HG03060 (cell line): ENCODE results near the gene GRAMD1C.
"Not testable (repeated sequence)": the region's sequence is repeated elsewhere in the genome, so short reads cannot be mapped to it uniquely, and the experiment has no call there.

Source experiments
- ATAC-seq: cut with Tn5 transposase; IDR thresholded peaks from one replicate; pipeline ENCODE4 v1.9.1; 2021; ENCODE audit warnings: low read depth, moderate number of reproducible peaks; ENCODE audit not compliant: unreplicated experiment

GRAMD1C gene

GRCh38 chr3:113849841-113850240, 11.3 kb downstream of the GRAMD1C start:
- not testable (repeated sequence) for ATAC-seq

- ATAC-seq = not testable (repeated sequence)
These were observed 11.8 kb downstream of the GRAMD1C start for GRCh38 chr3:113850391-113850790.

DNA sequence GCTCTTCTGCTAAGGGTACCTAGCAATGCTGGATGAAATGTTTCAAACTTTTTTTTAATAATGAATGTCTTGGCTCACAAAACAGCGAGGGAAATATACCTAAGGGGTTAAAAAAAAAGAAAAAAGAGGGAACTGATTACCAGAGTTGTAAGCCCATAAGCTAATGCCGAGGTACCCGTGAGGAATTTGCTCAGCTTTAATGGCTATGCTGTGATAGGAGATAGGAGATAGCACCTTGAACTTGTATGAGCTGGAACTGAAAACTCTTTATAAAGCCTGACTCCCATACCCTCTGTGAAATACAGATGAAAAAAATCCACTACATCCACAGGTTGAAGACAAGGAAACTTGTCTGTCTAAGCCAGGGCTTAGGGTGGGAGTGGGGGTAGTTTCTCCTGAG, 13.9 kb downstream of the GRAMD1C start:
- no peak for ATAC-seq

GRCh38 chr3:113867506-113867905, 28.9 kb downstream of the GRAMD1C start:
- no peak for ATAC-seq

GRCh38 chr3:113873293-113873692, 34.7 kb downstream of the GRAMD1C start:
- no peak for ATAC-seq

DNA sequence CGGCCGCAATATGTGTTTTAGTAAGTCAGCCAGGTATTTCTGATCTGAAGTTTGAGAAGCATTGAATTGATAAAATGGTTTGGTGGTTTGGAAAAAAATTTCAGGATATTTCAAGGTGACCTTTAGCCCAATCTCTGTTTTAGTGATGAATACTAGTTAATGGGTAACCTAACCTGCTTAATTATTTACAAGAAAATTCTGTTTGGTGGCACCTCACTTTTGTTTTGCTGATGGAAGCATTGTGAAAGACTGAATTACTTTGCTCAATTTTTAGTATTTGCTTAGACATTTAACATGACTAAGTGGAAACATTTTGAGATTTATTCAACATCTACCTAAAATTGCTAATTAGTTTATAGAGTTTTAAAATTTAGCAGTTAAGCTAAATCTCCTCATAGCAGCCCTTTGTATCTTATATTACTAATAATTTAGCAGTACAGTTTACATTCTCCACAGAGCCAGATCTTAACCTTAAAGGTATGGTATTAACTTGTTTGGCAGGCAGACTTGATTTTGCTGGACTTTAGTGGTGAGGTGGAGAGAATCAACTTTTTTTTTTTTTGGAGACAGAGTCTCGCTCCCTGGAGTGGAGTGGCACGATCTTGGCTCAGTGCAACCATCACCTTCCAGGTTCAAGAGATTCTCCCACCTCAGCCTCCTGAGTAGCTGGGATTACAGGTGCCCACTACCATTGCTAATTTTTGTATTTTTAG, 35.4 kb downstream of the GRAMD1C start:
- no peak for ATAC-seq

DNA sequence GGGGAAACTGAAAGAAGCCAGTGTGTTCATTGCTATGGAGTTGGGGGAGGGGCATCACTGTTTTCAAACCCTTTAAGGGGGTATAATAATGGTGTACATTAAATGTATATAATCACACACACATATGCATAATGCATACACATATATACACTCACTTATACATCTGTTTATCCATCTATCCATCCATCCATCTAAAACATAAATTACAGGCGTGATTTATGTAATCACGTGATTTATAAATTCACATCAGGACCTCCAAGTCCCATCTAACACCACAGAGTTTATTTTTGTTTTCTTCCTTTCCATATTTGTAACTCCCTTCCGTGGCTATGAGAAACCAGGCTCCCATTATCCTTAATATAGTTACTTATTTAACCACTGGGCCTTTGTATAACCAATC, 39.8 kb downstream of the GRAMD1C start:
- no peak for ATAC-seq

DNA sequence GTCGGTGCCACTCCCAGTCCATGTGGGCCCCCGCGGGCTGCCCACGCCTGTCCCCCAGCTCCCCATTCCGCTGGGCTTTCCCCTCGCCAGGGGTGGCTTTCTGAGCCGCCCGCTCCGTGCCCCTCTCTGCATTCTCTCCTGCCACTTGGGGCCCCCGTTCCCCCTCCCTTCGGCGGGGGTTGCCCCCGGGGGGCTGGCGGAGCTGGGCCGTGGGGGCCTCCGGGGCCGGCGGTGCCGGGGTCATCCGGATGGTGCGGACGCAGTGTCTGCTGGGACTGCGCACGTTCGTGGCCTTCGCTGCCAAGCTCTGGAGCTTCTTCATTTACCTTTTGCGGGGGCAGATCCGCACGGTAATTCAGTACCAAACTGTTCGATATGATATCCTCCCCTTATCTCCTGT, 46.5 kb downstream of the GRAMD1C start:
- ATAC-seq = no peak

- no peak for ATAC-seq
These were observed 51.8 kb downstream of the GRAMD1C start for GRCh38 chr3:113890256-113890900.

- ATAC-seq = no peak
These were observed 56.3 kb downstream of the GRAMD1C start for GRCh38 chr3:113894927-113895326.

- ATAC-seq = no peak
These were observed 57.4 kb downstream of the GRAMD1C start for GRCh38 chr3:113895964-113896363.

DNA sequence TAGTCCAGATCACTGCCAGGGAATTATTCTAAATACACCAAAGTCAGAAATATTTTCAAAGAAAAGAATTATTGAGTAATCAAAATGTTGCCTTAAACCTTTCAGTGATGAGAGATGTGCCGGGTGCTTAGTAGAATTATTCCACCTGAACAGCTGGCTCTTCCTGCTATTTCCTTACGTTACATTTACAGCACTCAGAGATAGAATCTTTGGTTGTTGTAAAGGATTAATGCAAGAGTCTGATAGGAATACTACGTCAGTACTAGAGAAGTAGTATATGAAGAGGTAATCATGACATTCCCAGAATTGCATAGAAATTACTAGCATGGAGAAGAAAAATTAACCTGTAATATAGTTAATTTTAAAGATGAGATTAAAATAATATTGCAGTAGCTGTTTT, 58.3 kb downstream of the GRAMD1C start:
- ATAC-seq = no peak

DNA sequence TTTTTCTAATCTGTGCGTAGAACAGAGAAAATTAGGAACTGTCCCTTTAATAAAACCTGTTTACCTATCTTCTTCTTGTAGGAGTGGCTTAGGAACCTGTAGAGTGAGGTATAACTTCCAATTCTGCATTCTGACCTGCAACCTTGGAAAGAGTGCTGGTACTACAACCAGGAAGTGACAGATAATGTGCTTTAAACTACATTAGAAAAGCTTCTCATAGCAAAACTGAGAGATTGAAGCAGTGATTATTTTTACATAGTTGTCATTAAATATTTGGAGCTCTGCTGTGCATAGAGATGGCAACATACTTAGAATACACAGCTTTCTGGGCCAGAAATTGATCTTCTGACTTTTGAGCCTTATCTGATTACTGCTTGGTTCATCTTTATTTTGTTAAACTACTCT, 58.8 kb downstream of the GRAMD1C start:
- no peak for ATAC-seq

DNA sequence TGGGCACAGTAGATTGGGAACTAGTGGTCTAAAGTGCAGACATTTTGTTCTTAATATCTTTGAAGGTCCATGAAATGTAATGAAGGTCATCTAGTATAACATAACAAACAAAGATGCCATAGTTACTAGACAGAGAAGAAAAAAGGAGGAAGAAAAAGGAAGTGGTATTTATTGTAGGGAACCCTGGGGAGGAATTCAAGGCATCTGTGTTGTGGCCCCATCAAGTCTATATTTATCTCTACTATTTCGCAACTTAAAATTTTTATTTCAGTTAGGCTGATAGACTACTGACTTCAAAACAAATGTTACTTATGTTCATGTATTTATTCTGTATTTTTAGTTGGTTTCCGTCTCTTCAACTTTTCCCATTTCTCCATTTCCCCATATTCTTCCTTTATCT, 60.3 kb downstream of the GRAMD1C start:
- no peak for ATAC-seq

- no peak for ATAC-seq
These were observed 68.1 kb downstream of the GRAMD1C start for GRCh38 chr3:113906568-113907140.

DNA sequence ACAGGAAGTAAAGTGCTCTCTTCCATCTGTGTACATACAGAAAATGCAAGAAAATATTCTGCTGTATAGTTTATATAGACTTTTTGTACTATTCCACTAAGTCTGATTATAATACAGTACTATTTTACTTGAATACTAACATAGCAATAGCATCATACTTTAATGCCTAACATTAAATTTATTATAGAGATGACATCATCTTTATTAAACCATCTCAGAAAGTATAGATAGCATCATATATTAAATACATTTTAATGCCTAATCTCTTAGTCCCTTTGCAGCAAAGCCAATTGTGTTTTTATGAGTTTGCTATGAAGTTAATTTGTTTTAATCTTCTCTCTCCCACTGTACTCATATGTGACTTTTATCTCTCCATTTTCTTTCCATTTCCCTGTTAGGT, 69.5 kb downstream of the GRAMD1C start:
- no peak for ATAC-seq

- ATAC-seq = no peak
These were observed 72.4 kb downstream of the GRAMD1C start for GRCh38 chr3:113910966-113911365.

GRCh38 chr3:113912552-113913236, 74.1 kb downstream of the GRAMD1C start:
- peak; percentile 84 for ATAC-seq

DNA sequence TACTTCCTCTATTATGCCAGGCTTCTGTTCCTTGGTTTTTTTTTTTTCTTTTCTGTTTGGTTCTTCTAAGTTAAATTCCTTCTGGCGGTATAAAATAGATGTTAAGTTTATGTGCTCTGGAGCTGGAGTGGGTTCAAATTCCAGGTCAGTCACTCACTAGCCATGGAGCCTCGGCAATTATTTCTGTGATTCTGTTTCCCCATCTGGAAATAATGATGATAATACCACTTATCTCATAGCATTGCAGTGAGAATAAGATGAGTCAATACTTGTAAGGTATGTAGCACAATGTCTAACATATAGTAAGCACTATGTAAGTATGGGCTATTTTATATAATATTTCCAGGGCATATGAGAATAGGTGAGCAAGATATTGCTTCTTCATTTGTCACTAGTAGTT, 76.1 kb downstream of the GRAMD1C start:
- ATAC-seq = no peak

DNA sequence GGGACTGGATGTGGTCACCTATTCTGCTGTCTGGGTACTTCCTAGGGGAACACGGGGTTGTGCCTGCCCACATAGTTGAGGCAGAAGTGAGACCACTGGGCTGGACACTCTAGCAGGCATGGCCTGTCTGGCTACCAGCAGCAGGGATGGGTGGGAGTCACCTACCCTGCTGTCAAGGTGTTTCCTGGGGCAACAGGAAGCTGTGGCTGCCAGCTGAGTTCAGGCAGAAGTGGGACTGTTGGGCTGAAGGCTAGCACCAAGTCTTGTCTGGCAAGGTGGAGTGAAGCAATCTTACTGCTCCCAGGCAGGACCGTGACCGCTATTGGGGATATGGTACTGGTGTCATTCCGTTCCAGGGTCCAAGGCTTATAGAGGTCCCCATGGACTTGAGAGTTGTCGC, 89.0 kb downstream of the GRAMD1C start:
- no peak for ATAC-seq

GRCh38 chr3:113946831-113947230, 108.2 kb downstream of the GRAMD1C start:
- no peak for ATAC-seq
